GM18498 (cell line): ENCODE measurements around the gene ERO1A.

ENCODE experiments used
- ATAC-seq: cut with Tn5 transposase; IDR thresholded peaks from one replicate; pipeline ENCODE4 v1.9.1; 2021; ENCODE audit warnings: mild to moderate bottlenecking, moderate library complexity; ENCODE audit not compliant: unreplicated experiment

ERO1A gene

GRCh38 chr14:52700701-52701172 lies 5.4 kb upstream of the ERO1A start:
- no peak for ATAC-seq

GRCh38 chr14:52694761-52695480 lies 437 bp downstream of the ERO1A start:
- ATAC-seq: peak; percentile 65

DNA sequence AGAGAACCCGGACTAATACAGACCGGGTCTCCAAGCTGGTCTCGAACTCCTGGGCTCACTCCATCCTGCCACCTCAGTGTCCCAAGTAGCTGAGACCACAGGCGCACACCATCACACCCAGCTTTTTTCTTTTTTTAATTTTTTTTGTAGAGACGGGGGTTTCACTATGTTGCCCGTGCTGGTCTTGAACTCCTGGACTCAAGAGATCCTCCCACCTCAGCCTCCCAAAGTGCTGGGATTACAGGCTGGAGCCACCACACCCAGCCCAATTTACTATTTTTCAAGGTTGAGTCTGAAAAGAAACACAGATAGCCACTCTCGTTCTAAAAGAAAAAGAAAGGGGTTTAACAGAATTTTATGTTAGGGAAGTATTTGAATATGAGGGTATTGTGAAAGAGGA lies 1.8 kb downstream of the ERO1A start:
- no peak for ATAC-seq

- ATAC-seq: no peak
Observed at GRCh38 chr14:52693036-52693435, 2.3 kb downstream of the ERO1A start.

GRCh38 chr14:52692248-52692962 lies 3.0 kb downstream of the ERO1A start:
- ATAC-seq: no peak

DNA sequence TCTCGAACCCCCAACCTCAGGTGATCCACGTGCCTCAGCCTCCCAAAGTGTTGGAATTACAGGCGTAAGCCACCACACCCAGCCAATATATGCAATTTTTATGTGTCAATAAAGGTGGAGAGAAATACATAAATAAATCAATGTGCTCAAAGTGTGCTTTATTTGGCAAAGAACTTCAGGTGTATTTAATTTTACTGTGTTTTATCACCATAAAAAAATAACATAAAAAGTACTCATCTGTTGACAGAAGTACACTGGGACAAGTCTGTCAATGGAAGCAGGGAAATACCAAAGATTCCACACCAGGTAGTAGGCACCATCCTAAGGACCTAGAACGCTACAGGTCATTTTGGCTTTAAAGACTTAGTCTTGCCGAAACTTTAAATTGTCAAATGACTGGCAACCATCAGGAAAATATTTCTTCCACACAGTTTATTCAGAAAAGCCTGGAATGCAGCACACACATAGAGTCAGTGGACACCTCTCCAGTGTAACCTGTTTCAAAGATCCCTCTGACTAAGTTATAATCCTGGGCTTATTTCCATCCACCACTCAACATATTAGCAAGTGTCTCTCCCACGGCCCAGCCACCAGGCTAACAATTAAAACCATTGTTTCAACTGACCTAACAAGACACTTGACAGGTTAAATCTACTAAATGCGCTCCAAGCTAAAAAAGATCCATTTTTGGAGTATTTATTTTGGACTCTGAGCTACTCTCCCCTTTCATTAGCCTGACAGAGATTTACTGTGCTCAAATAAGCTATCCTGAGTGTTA lies 4.2 kb downstream of the ERO1A start:
- no peak for ATAC-seq

DNA sequence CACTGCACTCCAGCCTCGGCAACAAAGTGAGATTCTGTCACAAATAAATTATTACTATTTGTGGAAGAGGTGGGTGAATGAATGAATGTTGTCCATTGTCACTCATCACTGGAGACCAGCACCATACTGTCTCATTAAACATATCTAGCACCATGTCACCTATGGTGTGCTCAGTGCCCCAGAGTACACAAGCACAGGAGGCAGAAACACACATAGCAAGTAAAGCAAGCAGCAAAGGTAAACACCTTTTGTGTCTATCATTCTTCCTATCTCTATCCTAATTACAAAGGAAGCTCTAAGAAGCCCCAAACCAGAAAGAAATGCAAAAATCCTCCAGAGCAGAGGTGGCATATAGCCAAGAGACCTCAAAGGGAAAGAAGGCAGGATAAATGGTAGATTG lies 9.2 kb downstream of the ERO1A start:
- ATAC-seq: no peak

- ATAC-seq: no peak
Observed at GRCh38 chr14:52683985-52684520, 11.3 kb downstream of the ERO1A start.

DNA sequence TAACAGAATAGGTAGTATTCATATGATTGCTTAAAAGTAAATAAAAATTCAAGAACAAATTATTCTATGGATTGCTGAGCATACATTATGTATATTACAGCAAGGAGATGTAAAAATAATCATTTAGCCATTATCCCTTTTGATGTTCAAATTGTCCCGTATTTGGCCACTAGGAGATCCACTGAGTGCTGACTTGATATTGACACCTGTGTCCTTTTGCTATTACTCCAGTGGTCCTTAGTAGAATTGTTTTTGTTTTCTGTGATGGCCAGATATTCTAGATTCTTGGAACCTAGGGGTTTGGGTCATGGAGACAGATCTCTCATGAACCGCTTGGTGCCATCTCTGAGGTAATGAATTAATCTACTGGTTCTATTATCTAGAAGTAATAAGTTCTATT lies 16.8 kb downstream of the ERO1A start:
- ATAC-seq: no peak

- ATAC-seq: no peak
Observed at GRCh38 chr14:52663850-52664249, 31.5 kb downstream of the ERO1A start.

DNA sequence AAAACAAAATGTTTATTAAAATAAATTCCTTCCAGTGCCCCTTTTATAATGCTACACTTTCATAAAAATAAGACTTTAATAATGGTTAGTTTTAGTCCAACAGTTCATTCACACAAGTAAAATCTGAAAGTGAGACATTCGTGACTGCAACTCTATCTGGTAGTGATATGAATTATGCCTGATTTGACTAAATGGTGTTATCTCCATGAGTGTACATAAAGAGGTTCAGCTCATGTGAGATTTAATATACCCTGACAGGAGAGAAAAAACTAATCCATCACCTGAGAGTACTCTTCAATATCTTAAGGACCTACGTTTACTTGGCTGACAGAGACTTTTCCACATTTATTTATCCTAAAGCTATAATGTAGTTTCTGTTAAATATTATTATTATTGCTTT lies 34.0 kb downstream of the ERO1A start:
- no peak for ATAC-seq

DNA sequence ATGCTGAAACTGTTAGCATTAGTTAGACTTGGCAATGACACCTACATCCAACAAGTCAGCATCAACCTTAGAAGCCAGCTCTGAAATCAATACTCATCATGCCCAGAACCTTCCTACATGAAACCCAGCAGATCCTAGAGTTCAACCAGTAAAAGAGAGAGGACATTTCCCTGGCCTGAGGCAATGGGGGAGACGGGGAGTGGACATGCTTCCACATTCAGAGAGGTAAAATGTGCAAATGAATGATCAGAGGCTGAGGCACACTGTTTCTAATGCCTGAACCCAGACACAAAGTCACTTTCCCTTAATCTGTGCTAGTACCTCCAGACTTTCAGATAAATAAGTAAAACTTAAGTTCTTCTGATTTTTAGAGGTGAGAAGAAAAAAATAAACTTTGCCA lies 34.5 kb downstream of the ERO1A start:
- no peak for ATAC-seq

- no peak for ATAC-seq
Observed at GRCh38 chr14:52660325-52660724, 35.0 kb downstream of the ERO1A start.

GRCh38 chr14:52656905-52657304 lies 38.5 kb downstream of the ERO1A start:
- no peak for ATAC-seq

- ATAC-seq: no peak
Observed at GRCh38 chr14:52650774-52651173, 44.6 kb downstream of the ERO1A start.

GRCh38 chr14:52649511-52649910 lies 45.8 kb downstream of the ERO1A start:
- no peak for ATAC-seq

DNA sequence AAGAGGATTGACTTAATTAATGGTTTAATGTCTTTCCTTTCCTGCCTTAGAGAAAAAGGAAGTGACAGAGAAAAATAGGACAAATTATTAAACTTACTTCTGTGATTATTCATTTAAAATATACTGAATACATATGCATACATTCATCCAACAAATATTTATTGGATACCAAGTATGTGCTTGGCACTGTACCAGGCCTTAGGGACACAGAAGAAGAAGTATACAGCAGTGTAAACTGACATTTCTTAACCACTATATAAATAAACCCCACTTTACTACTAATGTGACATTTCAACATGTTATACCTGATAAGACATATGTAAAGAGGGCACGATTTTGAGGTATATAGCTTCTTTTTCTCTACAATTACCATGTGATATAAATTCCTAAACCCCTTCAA lies 53.6 kb downstream of the ERO1A start:
- no peak for ATAC-seq

GRCh38 chr14:52640137-52640536 lies 55.2 kb downstream of the ERO1A start:
- no peak for ATAC-seq

GRCh38 chr14:52619687-52620086 lies 75.7 kb downstream of the ERO1A start:
- ATAC-seq: no peak

DNA sequence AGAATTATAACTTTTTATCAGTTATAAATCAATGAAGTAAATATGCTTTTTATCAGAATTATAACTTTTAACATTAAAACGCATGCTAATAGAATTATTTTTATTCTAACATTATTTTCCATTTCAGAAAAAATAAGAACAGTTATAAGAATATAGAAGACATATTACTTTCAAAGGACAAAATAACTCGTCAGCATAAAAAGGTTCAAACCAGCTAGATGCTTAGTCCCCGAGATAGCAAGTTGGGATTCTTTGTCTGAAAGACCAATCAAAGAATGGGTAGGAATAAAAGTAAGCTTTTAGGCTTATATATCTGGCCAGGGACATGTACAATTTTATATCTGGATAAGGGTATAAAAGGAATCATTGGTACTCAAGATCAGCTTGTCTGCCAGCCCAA lies 76.8 kb downstream of the ERO1A start:
- no peak for ATAC-seq

- ATAC-seq: no peak
Observed at GRCh38 chr14:52610187-52610586, 85.2 kb downstream of the ERO1A start.
